IPS-20b (cell line): Measurements from ENCODE around the gene LARP1.

ENCODE experiments used
- H3K27ac ChIP-seq: one replicate; pipeline ENCODE4 v1.5.1; 2013; ENCODE audit warnings: low read length
- H3K27me3 ChIP-seq: 2 replicates; pipeline ENCODE4 v1.6.1; 2013; ENCODE audit warnings: mild to moderate bottlenecking, low read length, inconsistent platforms; ENCODE audit not compliant: insufficient read depth
- H3K36me3 ChIP-seq: 2 replicates; pipeline ENCODE4 v1.6.1; 2013; ENCODE audit warnings: low read depth, mild to moderate bottlenecking, inconsistent platforms, low read length, moderate library complexity; ENCODE audit not compliant: insufficient read depth
- H3K4me1 ChIP-seq: 2 replicates; pipeline ENCODE4 v1.6.1; 2013; ENCODE audit warnings: mild to moderate bottlenecking, control low read depth, inconsistent platforms, low read length, moderate library complexity; ENCODE audit not compliant: insufficient read depth
- H3K4me3 ChIP-seq: 2 replicates; pipeline ENCODE4 v1.5.1; 2013; ENCODE audit warnings: mild to moderate bottlenecking, low read length, inconsistent platforms
- H3K9ac ChIP-seq: 2 replicates; pipeline ENCODE4 v1.6.1; 2013; ENCODE audit warnings: low read depth, mild to moderate bottlenecking, inconsistent platforms, low read length, moderate library complexity
- H3K9me3 ChIP-seq: 2 replicates; pipeline ENCODE4 v1.6.1; 2013; ENCODE audit warnings: mild to moderate bottlenecking, low read depth, low read length, inconsistent platforms; ENCODE audit not compliant: insufficient read depth

LARP1 gene

GRCh38 chr5:154765396-154765925 is 10.3 kb downstream of the LARP1 start:
- no peak overlapping the region for H3K4me3 ChIP-seq
- H3K9me3 ChIP-seq = no peaks in the 10 kb centered on the region
- H3K27me3 ChIP-seq = no peaks in the 10 kb centered on the region
- no peak overlapping the region for H3K9ac ChIP-seq
- no peak overlapping the region for H3K27ac ChIP-seq
- H3K36me3 ChIP-seq = 0 out of 2 replicates have a peak, but pooled peaks cover 3% of the 10 kb centered on the region
- peaks cover 62% of the 10 kb centered on the region for H3K4me1 ChIP-seq

DNA sequence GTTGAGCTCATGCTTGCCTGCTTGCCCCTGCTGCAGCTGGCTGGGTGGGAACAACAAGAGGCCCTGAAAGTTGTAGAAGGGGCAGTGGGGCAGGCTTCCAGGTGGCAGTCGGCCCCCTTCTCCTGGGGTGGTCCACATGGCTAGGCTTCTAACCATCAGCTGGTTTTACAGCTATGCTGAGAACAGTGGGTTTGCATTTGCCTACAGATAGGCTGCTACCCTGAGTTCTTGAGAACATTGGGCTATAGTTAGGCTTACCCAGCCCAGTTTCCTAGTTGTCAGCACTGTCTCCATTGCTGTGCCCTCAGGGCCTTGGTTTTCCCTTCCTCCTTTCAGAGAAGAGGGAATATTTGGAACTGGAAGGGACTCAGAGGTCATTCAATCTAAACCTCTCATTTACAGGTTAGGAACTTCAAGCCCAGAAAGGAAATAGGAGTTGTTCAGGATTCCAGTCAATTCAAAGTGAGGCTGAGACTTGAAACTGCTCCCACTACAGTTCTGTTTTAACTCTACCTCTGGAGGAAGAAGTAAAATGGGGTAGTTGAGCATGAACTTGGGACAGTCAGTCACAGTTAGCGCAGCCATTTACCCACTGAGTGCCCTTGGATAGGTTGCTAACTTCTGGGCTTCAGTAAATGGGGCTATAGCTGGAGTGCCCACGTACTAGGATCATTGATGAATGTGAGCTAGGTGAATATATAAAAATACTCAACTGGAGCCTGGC is 11.5 kb downstream of the LARP1 start:
- no peaks in the 10 kb centered on the region for H3K9me3 ChIP-seq
- peaks cover 59% of the 10 kb centered on the region for H3K4me1 ChIP-seq
- H3K4me3 ChIP-seq = no peak overlapping the region

GRCh38 chr5:154767576-154767975 is 12.4 kb downstream of the LARP1 start:
- Histone ChIP-seq H3K9me3 (no peaks in the 10 kb centered on the region), H3K4me3 (no peak overlapping the region), H3K9ac (0 out of 2 replicates have a peak overlapping the region, but pooled peaks have one; percentile 8), H3K36me3 (0 out of 2 replicates have a peak, but pooled peaks cover 4% of the 10 kb centered on the region), H3K27ac (no peak overlapping the region), H3K27me3 (no peaks in the 10 kb centered on the region), H3K4me1 (peaks cover 56% of the 10 kb centered on the region)

More for the DNA sequence above, 11.5 kb downstream of the LARP1 start:
- Histone ChIP-seq H3K27ac (no peak overlapping the region), H3K9ac (no peak overlapping the region), H3K27me3 (no peaks in the 10 kb centered on the region), H3K36me3 (no peaks in the 10 kb centered on the region)

DNA sequence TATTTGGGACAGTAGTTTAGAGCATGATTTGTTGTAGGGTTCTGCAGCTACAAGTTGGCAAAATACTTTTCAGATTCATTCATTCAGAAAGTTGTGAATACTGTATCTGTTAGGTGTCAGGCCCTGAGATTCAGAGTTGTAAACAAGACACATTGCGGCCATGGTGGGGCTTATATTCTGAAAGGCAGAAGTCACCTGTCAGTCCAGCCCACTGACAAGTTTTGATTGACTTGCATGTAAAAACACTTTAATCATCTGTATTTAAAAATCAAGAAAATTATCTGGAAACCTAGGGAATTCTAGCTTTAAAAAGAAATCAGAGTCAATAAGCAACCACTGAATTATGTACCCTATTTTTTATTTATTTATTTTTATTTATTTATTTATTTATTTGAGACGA is 13.0 kb downstream of the LARP1 start:
- Histone ChIP-seq H3K27ac (no peak overlapping the region), H3K9ac (no peak overlapping the region), H3K4me1 (peaks cover 58% of the 10 kb centered on the region), H3K36me3 (0 out of 2 replicates have a peak, but pooled peaks cover 4% of the 10 kb centered on the region), H3K4me3 (no peak overlapping the region), H3K27me3 (no peaks in the 10 kb centered on the region), H3K9me3 (no peaks in the 10 kb centered on the region)

- Histone ChIP-seq H3K9ac (peak overlapping the region; percentile 44; the same call in 1 of the 2 replicates), H3K36me3 (0 out of 2 replicates have a peak, but pooled peaks cover 8% of the 10 kb centered on the region), H3K4me1 (peaks cover 75% of the 10 kb centered on the region), H3K27ac (no peak overlapping the region), H3K9me3 (no peaks in the 10 kb centered on the region), H3K4me3 (no peak overlapping the region), H3K27me3 (no peaks in the 10 kb centered on the region)
Observed at GRCh38 chr5:154770111-154770510, 14.9 kb downstream of the LARP1 start.

DNA sequence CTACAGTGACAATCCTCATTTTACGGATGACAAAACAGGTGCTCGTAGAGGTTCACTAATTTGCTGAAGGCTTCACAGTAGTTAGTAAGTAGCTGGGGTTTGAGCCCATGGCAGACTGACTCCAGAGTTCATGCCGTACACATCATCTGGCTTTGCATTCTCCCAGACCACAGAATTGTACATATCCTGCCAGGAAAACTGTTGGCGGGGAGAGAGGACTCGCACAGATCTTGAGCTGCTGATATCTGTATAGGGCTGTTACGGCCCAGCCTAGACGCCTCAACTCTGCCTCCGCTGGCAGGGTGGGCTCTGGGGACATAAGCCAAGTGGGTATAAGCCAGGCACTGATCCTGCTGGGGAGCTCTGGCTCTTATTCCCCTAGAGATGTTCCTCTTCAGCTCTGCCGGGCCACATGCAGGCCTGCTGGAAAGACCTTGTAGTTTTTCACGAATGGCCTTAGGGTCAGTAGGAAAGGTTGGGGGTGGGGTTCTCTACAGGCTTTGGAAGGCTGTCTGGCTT is 16.3 kb downstream of the LARP1 start:
- no peak overlapping the region for H3K4me3 ChIP-seq
- H3K4me1 ChIP-seq = peaks cover 80% of the 10 kb centered on the region
- no peak overlapping the region for H3K27ac ChIP-seq
- no peaks in the 10 kb centered on the region for H3K9me3 ChIP-seq
- H3K36me3 ChIP-seq = 0 out of 2 replicates have a peak, but pooled peaks cover 8% of the 10 kb centered on the region
- H3K27me3 ChIP-seq = no peaks in the 10 kb centered on the region
- no peak overlapping the region for H3K9ac ChIP-seq

GRCh38 chr5:154773326-154773725 is 18.1 kb downstream of the LARP1 start:
- Histone ChIP-seq H3K9ac (no peak overlapping the region), H3K9me3 (no peaks in the 10 kb centered on the region), H3K36me3 (0 out of 2 replicates have a peak, but pooled peaks cover 8% of the 10 kb centered on the region), H3K27me3 (no peaks in the 10 kb centered on the region), H3K4me3 (no peak overlapping the region), H3K27ac (no peak overlapping the region), H3K4me1 (peaks cover 63% of the 10 kb centered on the region)

- peaks cover 48% of the 10 kb centered on the region for H3K4me1 ChIP-seq
- no peak overlapping the region for H3K9ac ChIP-seq
- no peaks in the 10 kb centered on the region for H3K27me3 ChIP-seq
- no peak overlapping the region for H3K4me3 ChIP-seq
- H3K36me3 ChIP-seq = 0 out of 2 replicates have a peak, but pooled peaks cover 8% of the 10 kb centered on the region
- no peaks in the 10 kb centered on the region for H3K9me3 ChIP-seq
- no peak overlapping the region for H3K27ac ChIP-seq
Observed at GRCh38 chr5:154776167-154776566, 21.0 kb downstream of the LARP1 start.

DNA sequence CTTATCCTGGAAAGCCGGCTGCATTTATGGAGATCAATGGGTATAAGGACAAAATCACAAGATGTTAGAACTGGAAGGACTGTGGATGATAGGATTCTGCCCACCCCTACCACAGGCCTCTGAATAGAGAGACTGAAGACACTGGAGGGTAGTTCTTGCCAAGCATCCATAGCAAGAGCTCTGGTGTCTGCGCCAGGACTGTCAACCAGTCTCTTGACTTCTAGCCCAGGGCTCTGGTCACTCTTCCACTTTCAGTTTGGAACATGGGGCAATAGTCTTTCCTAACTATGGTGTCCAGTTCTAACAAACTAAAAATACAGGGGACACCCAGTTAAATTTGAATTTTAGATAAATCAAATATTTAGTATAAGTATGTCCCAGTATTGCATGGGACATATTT is 23.4 kb downstream of the LARP1 start:
- Histone ChIP-seq H3K36me3 (0 out of 2 replicates have a peak, but pooled peaks cover 1% of the 10 kb centered on the region), H3K4me3 (no peak overlapping the region), H3K4me1 (peaks cover 51% of the 10 kb centered on the region), H3K9me3 (no peaks in the 10 kb centered on the region), H3K9ac (no peak overlapping the region), H3K27me3 (no peaks in the 10 kb centered on the region), H3K27ac (no peak overlapping the region)

GRCh38 chr5:154779105-154779504 is 23.9 kb downstream of the LARP1 start:
- Histone ChIP-seq H3K4me3 (no peak overlapping the region), H3K36me3 (no peaks in the 10 kb centered on the region), H3K9me3 (no peaks in the 10 kb centered on the region), H3K4me1 (peaks cover 52% of the 10 kb centered on the region), H3K27ac (no peak overlapping the region), H3K27me3 (no peaks in the 10 kb centered on the region), H3K9ac (no peak overlapping the region)

DNA sequence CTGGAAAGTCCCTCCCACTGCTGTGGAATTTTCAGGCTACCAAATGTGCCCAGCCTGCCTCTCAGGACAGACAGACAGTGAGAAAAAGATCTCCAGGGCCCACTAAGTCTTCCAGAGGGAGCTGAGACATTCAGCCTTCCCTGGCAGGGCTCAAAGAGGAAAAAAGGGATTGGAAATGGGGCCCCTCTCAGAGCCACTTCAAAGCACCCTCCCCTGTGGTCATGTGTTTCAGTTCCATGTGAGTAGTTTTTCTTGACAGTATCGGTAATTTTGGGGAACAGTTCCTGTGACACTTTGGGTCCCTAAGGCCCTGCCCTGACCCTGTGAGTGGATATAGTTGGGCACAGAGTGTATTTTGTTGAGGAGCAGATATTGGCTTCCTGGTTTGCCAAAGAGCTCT is 25.0 kb downstream of the LARP1 start:
- Histone ChIP-seq H3K36me3 (no peaks in the 10 kb centered on the region), H3K27me3 (no peaks in the 10 kb centered on the region), H3K4me3 (no peak overlapping the region), H3K9me3 (no peaks in the 10 kb centered on the region), H3K27ac (no peak overlapping the region), H3K9ac (no peak overlapping the region), H3K4me1 (peaks cover 52% of the 10 kb centered on the region)

GRCh38 chr5:154782326-154782725 is 27.1 kb downstream of the LARP1 start:
- no peaks in the 10 kb centered on the region for H3K36me3 ChIP-seq
- no peak overlapping the region for H3K27ac ChIP-seq
- H3K9ac ChIP-seq = no peak overlapping the region
- H3K4me1 ChIP-seq = peaks cover 46% of the 10 kb centered on the region
- no peak overlapping the region for H3K4me3 ChIP-seq
- H3K27me3 ChIP-seq = no peaks in the 10 kb centered on the region
- no peaks in the 10 kb centered on the region for H3K9me3 ChIP-seq
